Measurements from ENCODE around the gene COX18. TPM values are rescaled to one million over a fixed set of nuclear protein-coding genes. Genes with fewer than 3 reads are reported as not detected.

COX18 gene
- total RNA-seq, 1 donor from 2014 or later, result 11.8 TPM

GRCh38 chr4:73098713-73099112 lies 29.2 kb upstream of the COX18 start:
- TF ChIP-seq, protein P1, sequence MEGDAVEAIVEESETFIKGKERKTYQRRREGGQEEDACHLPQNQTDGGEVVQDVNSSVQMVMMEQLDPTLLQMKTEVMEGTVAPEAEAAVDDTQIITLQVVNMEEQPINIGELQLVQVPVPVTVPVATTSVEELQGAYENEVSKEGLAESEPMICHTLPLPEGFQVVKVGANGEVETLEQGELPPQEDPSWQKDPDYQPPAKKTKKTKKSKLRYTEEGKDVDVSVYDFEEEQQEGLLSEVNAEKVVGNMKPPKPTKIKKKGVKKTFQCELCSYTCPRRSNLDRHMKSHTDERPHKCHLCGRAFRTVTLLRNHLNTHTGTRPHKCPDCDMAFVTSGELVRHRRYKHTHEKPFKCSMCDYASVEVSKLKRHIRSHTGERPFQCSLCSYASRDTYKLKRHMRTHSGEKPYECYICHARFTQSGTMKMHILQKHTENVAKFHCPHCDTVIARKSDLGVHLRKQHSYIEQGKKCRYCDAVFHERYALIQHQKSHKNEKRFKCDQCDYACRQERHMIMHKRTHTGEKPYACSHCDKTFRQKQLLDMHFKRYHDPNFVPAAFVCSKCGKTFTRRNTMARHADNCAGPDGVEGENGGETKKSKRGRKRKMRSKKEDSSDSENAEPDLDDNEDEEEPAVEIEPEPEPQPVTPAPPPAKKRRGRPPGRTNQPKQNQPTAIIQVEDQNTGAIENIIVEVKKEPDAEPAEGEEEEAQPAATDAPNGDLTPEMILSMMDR (IDR thresholded peaks at IDR 0.05), result no peak
- H3K4me1 ChIP-seq, result no peaks in the 10 kb centered on the region
- intact Hi-C loops (cut with DNase I), result no loop called here
- H3K9me3 ChIP-seq, result no peaks in the 10 kb centered on the region
- H3K27ac ChIP-seq, result no peak overlapping the region
- no peak overlapping the region for H3K4me3 ChIP-seq
- H3K27me3 ChIP-seq (ENCODE audit: low read depth), result no peaks in the 10 kb centered on the region
- ATAC-seq (no peak), DNase-seq (no peak)
- peaks cover 85% of the 10 kb centered on the region for H3K36me3 ChIP-seq

GRCh38 chr4:73098016-73098415 lies 28.5 kb upstream of the COX18 start:
- Histone ChIP-seq H3K9me3 (no peaks in the 10 kb centered on the region), H3K27ac (no peak overlapping the region), H3K4me3 (no peak overlapping the region), H3K36me3 (peaks cover 92% of the 10 kb centered on the region), H3K4me1 (no peaks in the 10 kb centered on the region), H3K27me3 (ENCODE audit: low read depth) (no peaks in the 10 kb centered on the region)
- intact Hi-C loops (cut with DNase I), result no loop called here
- no peak for DNase-seq
- TF ChIP-seq, protein P1 (IDR thresholded peaks at IDR 0.05), result no peak
- ATAC-seq, result no peak

- Histone ChIP-seq H3K27ac (no peak overlapping the region), H3K4me3 (no peak overlapping the region), H3K9me3 (no peaks in the 10 kb centered on the region), H3K36me3 (peaks cover 77% of the 10 kb centered on the region), H3K27me3 (ENCODE audit: low read depth) (no peaks in the 10 kb centered on the region), H3K4me1 (peaks cover 6% of the 10 kb centered on the region)
- no peak for ATAC-seq
- no peak for DNase-seq
- TF ChIP-seq, protein P1 (IDR thresholded peaks at IDR 0.05), result no peak
- intact Hi-C loops (cut with DNase I), result no loop called here
Measured at GRCh38 chr4:73092868-73093267, 23.4 kb upstream of the COX18 start.

DNA sequence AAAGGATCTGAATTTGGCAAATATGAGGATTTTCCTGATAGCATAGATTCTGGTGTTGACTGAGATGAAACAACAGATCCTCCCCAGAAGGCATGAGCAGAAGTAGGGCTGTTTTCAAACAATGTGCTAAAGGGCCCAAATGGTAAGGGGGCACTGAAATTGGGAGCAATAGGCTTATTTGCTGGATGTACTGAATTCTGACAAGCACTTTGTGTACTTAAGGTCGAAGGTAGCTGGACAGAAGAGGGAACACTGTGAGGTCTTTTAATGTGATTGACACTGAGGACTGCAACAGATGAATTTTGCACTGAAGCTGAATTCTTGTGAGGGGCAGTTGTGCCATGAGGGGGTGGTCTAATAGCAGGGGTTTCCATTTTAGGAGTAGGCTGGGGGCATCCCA lies 21.2 kb upstream of the COX18 start:
- Histone ChIP-seq H3K27me3 (ENCODE audit: low read depth) (no peaks in the 10 kb centered on the region), H3K27ac (no peak overlapping the region), H3K4me3 (no peak overlapping the region), H3K9me3 (no peaks in the 10 kb centered on the region), H3K36me3 (peaks cover 57% of the 10 kb centered on the region), H3K4me1 (peaks cover 18% of the 10 kb centered on the region)
- DNase-seq (no peak), ATAC-seq (no peak)
- TF ChIP-seq, protein P1 (IDR thresholded peaks at IDR 0.05), result no peak
- intact Hi-C loops (cut with DNase I), result no loop called here

DNA sequence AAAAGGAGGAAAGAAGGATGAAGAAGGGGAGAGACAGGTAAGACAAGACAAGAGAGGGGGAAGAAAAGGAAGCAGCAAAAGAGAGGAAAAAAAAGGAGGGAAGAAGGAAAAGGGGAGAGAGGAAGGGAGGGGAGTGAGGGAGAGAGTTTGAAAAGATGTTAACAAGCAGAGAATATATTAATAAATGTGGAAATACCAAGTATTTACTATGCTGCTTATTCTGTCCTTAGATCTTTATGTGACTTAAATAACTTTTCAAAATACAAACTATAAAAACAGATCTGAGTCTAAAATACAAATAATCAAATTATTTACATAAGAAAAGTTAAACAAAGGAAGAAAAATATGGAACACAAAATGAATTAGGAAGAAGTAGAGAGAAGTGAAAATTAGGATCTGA lies 18.4 kb upstream of the COX18 start:
- Histone ChIP-seq H3K36me3 (peaks cover 53% of the 10 kb centered on the region), H3K4me3 (no peak overlapping the region), H3K9me3 (no peaks in the 10 kb centered on the region), H3K27me3 (ENCODE audit: low read depth) (no peaks in the 10 kb centered on the region), H3K27ac (no peak overlapping the region), H3K4me1 (peaks cover 18% of the 10 kb centered on the region)
- ATAC-seq (no peak), DNase-seq (no peak)
- intact Hi-C loops (cut with DNase I), result no loop called here
- TF ChIP-seq, protein P1 (IDR thresholded peaks at IDR 0.05), result no peak
